ENCODE measurements around the gene IGSF9B. TPM values are rescaled to one million over a fixed set of nuclear protein-coding genes. Genes with fewer than 3 reads are reported as not detected.

IGSF9B gene
- total RNA-seq, 1 experiment from 2014 or later = 5.6 TPM

GRCh38 chr11:133980665-133981064 lies 23.9 kb upstream of the IGSF9B start:
- no peak overlapping the region for H2AFZ ChIP-seq (ENCODE audit: low read length)
- H3K79me2 ChIP-seq (ENCODE audit: low read length) = no peaks in the 10 kb centered on the region
- H3K4me1 ChIP-seq (ENCODE audit: low read length) = peaks cover 38% of the 10 kb centered on the region
- H4K20me1 ChIP-seq (ENCODE audit: insufficient read depth, low read depth, low read length) = no peaks in the 10 kb centered on the region
- H3K9me2 ChIP-seq (replicated peaks; ENCODE audit: insufficient read depth, low read length) = no peaks in the 10 kb centered on the region
- H3K9me3 ChIP-seq (ENCODE audit: low read length) = no peaks in the 10 kb centered on the region
- H3K36me3 ChIP-seq (ENCODE audit: insufficient read depth, low read length) = no peaks in the 10 kb centered on the region
- H3K4me2 ChIP-seq (ENCODE audit: low read depth, low read length, poor library complexity, severe bottlenecking) = no peak overlapping the region
- H3K9ac ChIP-seq (ENCODE audit: low read length) = no peak overlapping the region
- DNase-seq = no peak
- no peak overlapping the region for H3K27ac ChIP-seq (ENCODE audit: low read length)
- no peak overlapping the region for H3K4me3 ChIP-seq (ENCODE audit: low read length)
- no peaks in the 10 kb centered on the region for H3K27me3 ChIP-seq (ENCODE audit: low read length)

DNA sequence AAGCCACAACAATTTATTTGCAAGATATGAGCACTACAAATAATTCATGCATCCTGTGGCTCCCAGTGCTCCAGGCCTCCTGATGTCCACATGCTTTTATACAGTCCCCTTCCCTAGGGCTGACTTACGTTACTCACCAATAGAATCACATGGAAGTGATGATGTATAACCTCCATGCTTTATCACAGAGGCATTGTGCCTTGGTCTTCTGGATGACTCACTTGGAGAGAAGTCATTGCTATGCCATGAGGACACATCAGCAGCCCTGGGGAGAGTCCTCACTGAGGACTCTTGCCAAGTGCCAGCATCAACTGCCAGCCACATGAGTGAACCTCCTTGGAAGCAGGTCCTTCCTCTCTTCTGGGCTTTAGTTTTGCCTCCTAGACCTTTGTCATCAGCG lies 22.0 kb upstream of the IGSF9B start:
- Histone ChIP-seq H3K27ac (ENCODE audit: low read length) (no peak overlapping the region), H3K4me3 (ENCODE audit: low read length) (no peak overlapping the region), H3K9me2 (replicated peaks; ENCODE audit: insufficient read depth, low read length) (no peaks in the 10 kb centered on the region), H3K27me3 (ENCODE audit: low read length) (no peaks in the 10 kb centered on the region), H3K9ac (ENCODE audit: low read length) (no peak overlapping the region), H3K79me2 (ENCODE audit: low read length) (no peaks in the 10 kb centered on the region), H3K4me2 (ENCODE audit: low read depth, low read length, poor library complexity, severe bottlenecking) (no peak overlapping the region), H4K20me1 (ENCODE audit: insufficient read depth, low read depth, low read length) (no peaks in the 10 kb centered on the region), H2AFZ (ENCODE audit: low read length) (no peak overlapping the region), H3K36me3 (ENCODE audit: insufficient read depth, low read length) (no peaks in the 10 kb centered on the region), H3K4me1 (ENCODE audit: low read length) (peaks cover 36% of the 10 kb centered on the region), H3K9me3 (ENCODE audit: low read length) (no peaks in the 10 kb centered on the region)
- no peak for DNase-seq

GRCh38 chr11:133977067-133977677 lies 20.4 kb upstream of the IGSF9B start:
- DNase-seq = peak; percentile 69
- Histone ChIP-seq H4K20me1 (ENCODE audit: insufficient read depth, low read depth, low read length) (no peaks in the 10 kb centered on the region), H3K9ac (ENCODE audit: low read length) (peak overlapping the region; percentile 55), H3K9me2 (replicated peaks; ENCODE audit: insufficient read depth, low read length) (no peaks in the 10 kb centered on the region), H3K9me3 (ENCODE audit: low read length) (no peaks in the 10 kb centered on the region), H3K36me3 (ENCODE audit: insufficient read depth, low read length) (no peaks in the 10 kb centered on the region), H2AFZ (ENCODE audit: low read length) (no peak overlapping the region; the same call in 1 of the 2 replicates), H3K79me2 (ENCODE audit: low read length) (no peaks in the 10 kb centered on the region), H3K27me3 (ENCODE audit: low read length) (no peaks in the 10 kb centered on the region), H3K4me2 (ENCODE audit: low read depth, low read length, poor library complexity, severe bottlenecking) (peak overlapping the region; percentile 64), H3K4me3 (ENCODE audit: low read length) (peak overlapping the region; percentile 39; the same call in 1 of the 2 replicates), H3K27ac (ENCODE audit: low read length) (peak overlapping the region; percentile 77), H3K4me1 (ENCODE audit: low read length) (peaks cover 36% of the 10 kb centered on the region)

DNA sequence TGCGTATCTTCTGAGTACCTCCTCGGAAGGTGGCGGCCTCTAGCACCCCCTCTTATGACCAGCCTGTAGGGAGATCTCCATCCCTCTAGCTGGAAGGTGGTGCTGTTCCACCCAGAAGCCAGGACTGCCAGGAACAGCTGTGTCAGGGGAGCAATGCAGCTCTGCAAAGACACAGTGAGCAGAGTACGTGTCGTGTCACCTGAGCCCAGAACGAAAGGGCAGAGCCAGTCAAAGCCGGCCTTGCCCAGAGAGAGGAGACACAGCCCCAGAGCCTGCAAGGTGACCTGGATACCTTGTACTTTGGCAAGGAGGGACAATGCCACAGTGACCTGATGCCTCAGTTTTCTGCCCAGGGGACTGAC lies 18.7 kb upstream of the IGSF9B start:
- Histone ChIP-seq H3K9me3 (ENCODE audit: low read length) (no peaks in the 10 kb centered on the region), H3K9me2 (replicated peaks; ENCODE audit: insufficient read depth, low read length) (no peaks in the 10 kb centered on the region), H3K4me1 (ENCODE audit: low read length) (peaks cover 36% of the 10 kb centered on the region), H3K27me3 (ENCODE audit: low read length) (no peaks in the 10 kb centered on the region), H4K20me1 (ENCODE audit: insufficient read depth, low read depth, low read length) (no peaks in the 10 kb centered on the region), H2AFZ (ENCODE audit: low read length) (no peak overlapping the region), H3K4me3 (ENCODE audit: low read length) (no peak overlapping the region; the same call in 1 of the 2 replicates), H3K36me3 (ENCODE audit: insufficient read depth, low read length) (no peaks in the 10 kb centered on the region), H3K27ac (ENCODE audit: low read length) (peak overlapping the region; percentile 77), H3K9ac (ENCODE audit: low read length) (peak overlapping the region; percentile 55), H3K4me2 (ENCODE audit: low read depth, low read length, poor library complexity, severe bottlenecking) (peak overlapping the region; percentile 64), H3K79me2 (ENCODE audit: low read length) (no peaks in the 10 kb centered on the region)
- no peak for DNase-seq

GRCh38 chr11:133974836-133975487 lies 18.2 kb upstream of the IGSF9B start:
- H3K9ac ChIP-seq (ENCODE audit: low read length) = no peak overlapping the region
- H4K20me1 ChIP-seq (ENCODE audit: insufficient read depth, low read depth, low read length) = no peaks in the 10 kb centered on the region
- H3K9me3 ChIP-seq (ENCODE audit: low read length) = no peaks in the 10 kb centered on the region
- H3K79me2 ChIP-seq (ENCODE audit: low read length) = no peaks in the 10 kb centered on the region
- H3K9me2 ChIP-seq (replicated peaks; ENCODE audit: insufficient read depth, low read length) = no peaks in the 10 kb centered on the region
- peaks cover 36% of the 10 kb centered on the region for H3K4me1 ChIP-seq (ENCODE audit: low read length)
- H3K27ac ChIP-seq (ENCODE audit: low read length) = no peak overlapping the region
- no peak overlapping the region for H3K4me3 ChIP-seq (ENCODE audit: low read length)
- H3K36me3 ChIP-seq (ENCODE audit: insufficient read depth, low read length) = no peaks in the 10 kb centered on the region
- no peak overlapping the region for H2AFZ ChIP-seq (ENCODE audit: low read length)
- H3K4me2 ChIP-seq (ENCODE audit: low read depth, low read length, poor library complexity, severe bottlenecking) = peak overlapping the region; percentile 64
- DNase-seq = no peak
- H3K27me3 ChIP-seq (ENCODE audit: low read length) = no peaks in the 10 kb centered on the region

DNA sequence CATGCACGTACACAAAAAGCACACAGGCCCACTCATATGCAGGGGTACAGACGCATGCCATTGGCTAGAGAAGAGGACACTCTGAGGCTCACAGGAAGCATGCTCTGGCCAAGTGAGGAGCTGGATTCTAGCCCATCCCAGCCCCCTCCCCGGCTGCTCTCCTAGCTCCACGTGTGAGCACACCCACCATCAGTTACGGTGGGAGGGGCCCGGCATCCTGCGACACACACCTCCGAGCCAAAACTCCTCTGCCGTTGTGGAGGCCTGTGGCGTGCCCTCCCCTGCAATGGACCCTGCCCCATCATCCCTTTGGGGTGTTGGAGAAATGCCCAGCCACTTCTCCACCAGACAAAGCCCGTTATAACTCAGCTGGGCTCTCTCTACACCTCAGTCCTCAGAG lies 15.1 kb upstream of the IGSF9B start:
- Histone ChIP-seq H3K9me3 (ENCODE audit: low read length) (no peaks in the 10 kb centered on the region), H3K79me2 (ENCODE audit: low read length) (no peaks in the 10 kb centered on the region), H3K27me3 (ENCODE audit: low read length) (no peaks in the 10 kb centered on the region), H3K27ac (ENCODE audit: low read length) (no peak overlapping the region), H3K4me2 (ENCODE audit: low read depth, low read length, poor library complexity, severe bottlenecking) (no peak overlapping the region), H3K9me2 (replicated peaks; ENCODE audit: insufficient read depth, low read length) (no peaks in the 10 kb centered on the region), H3K4me3 (ENCODE audit: low read length) (no peak overlapping the region), H3K4me1 (ENCODE audit: low read length) (peaks cover 53% of the 10 kb centered on the region), H4K20me1 (ENCODE audit: insufficient read depth, low read depth, low read length) (no peaks in the 10 kb centered on the region), H3K9ac (ENCODE audit: low read length) (no peak overlapping the region), H3K36me3 (ENCODE audit: insufficient read depth, low read length) (no peaks in the 10 kb centered on the region), H2AFZ (ENCODE audit: low read length) (no peak overlapping the region)
- DNase-seq = no peak

DNA sequence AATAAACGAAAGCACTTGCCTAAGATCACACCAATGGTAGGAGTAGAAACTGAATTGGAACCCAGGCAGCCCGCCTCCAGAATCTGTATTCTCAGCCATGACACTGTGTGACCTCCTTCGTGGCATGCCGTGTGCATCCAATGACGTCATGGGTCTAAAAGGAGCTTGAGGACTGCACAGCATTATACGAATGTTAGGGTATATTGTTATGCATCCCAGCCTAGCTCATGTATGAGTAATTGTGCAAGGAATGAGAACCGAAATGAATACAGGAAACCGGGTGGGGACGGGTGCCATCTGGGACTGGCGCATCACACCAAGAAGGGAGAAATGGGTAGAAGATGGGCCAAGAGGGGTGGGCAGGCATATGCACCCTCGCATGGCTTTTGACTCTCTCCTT lies 12.3 kb upstream of the IGSF9B start:
- Histone ChIP-seq H2AFZ (ENCODE audit: low read length) (no peak overlapping the region), H3K36me3 (ENCODE audit: insufficient read depth, low read length) (no peaks in the 10 kb centered on the region), H3K9me3 (ENCODE audit: low read length) (no peaks in the 10 kb centered on the region), H3K4me3 (ENCODE audit: low read length) (no peak overlapping the region), H3K79me2 (ENCODE audit: low read length) (no peaks in the 10 kb centered on the region), H3K4me2 (ENCODE audit: low read depth, low read length, poor library complexity, severe bottlenecking) (peak overlapping the region; percentile 11), H3K27me3 (ENCODE audit: low read length) (no peaks in the 10 kb centered on the region), H3K9ac (ENCODE audit: low read length) (no peak overlapping the region), H3K27ac (ENCODE audit: low read length) (no peak overlapping the region), H3K9me2 (replicated peaks; ENCODE audit: insufficient read depth, low read length) (no peaks in the 10 kb centered on the region), H3K4me1 (ENCODE audit: low read length) (peaks cover 29% of the 10 kb centered on the region), H4K20me1 (ENCODE audit: insufficient read depth, low read depth, low read length) (no peaks in the 10 kb centered on the region)
- no peak for DNase-seq

DNA sequence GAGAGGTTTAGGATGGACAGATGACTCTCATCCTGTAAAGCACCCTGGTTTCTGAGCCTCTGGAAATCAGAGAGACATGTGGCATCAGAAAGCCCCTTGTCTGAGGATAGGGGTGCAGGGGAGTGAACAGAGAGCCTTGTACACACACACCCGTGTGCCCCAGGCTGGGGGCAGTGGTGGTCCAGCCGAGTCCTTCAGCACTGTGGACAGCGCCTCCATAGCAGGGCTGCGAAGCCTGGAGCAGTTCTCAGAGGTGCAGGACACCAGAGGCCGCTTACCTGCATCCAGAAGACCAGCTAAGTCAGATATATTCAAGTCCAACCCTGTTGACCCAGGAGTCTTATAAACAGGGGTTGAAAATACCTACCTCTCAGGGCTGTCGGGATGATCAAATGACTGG lies 11.5 kb upstream of the IGSF9B start:
- no peaks in the 10 kb centered on the region for H3K9me3 ChIP-seq (ENCODE audit: low read length)
- peak overlapping the region; percentile 88 for H3K9ac ChIP-seq (ENCODE audit: low read length)
- DNase-seq = peak; percentile 51

More for the DNA sequence above, 11.5 kb upstream of the IGSF9B start:
- Histone ChIP-seq H3K27ac (ENCODE audit: low read length) (no peak overlapping the region), H3K79me2 (ENCODE audit: low read length) (no peaks in the 10 kb centered on the region), H3K4me1 (ENCODE audit: low read length) (peaks cover 29% of the 10 kb centered on the region), H3K4me2 (ENCODE audit: low read depth, low read length, poor library complexity, severe bottlenecking) (peak overlapping the region; percentile 80), H3K4me3 (ENCODE audit: low read length) (peak overlapping the region; percentile 71), H3K27me3 (ENCODE audit: low read length) (no peaks in the 10 kb centered on the region), H3K36me3 (ENCODE audit: insufficient read depth, low read length) (no peaks in the 10 kb centered on the region), H2AFZ (ENCODE audit: low read length) (no peak overlapping the region), H4K20me1 (ENCODE audit: insufficient read depth, low read depth, low read length) (no peaks in the 10 kb centered on the region), H3K9me2 (replicated peaks; ENCODE audit: insufficient read depth, low read length) (no peaks in the 10 kb centered on the region)

Data from Karpas-422 (cell line).